GM12891 (cell line): ENCODE results near the gene SDC1.

Experiments used
- POLR2A ChIP-seq: IDR thresholded peaks from 2 replicates; pipeline ENCODE4 v1.6.1; 2011; ENCODE audit warnings: low read depth, low read length, control low read depth
- POLR2AphosphoS5 ChIP-seq: IDR thresholded peaks from 2 replicates; pipeline ENCODE4 v1.6.1; 2011; ENCODE audit warnings: low read depth, low read length, control low read depth
- POU2F2 ChIP-seq: IDR thresholded peaks from 2 replicates; pipeline ENCODE4 v1.6.1; 2011; ENCODE audit warnings: low read depth, mild to moderate bottlenecking, control low read depth, low read length, moderate library complexity
- SPI1 ChIP-seq: IDR thresholded peaks from 2 replicates; pipeline ENCODE4 v1.6.1; 2011; ENCODE audit warnings: low read depth, low read length, control low read depth
- TAF1 ChIP-seq: IDR thresholded peaks from 2 replicates; pipeline ENCODE4 v1.6.1; 2011; ENCODE audit warnings: low read depth, low read length, control low read depth

GRCh38 chr2:20229322-20230113 is 4.6 kb upstream of the SDC1 start:
- TF ChIP-seq POLR2AphosphoS5: no peak
- no peak for TF ChIP-seq POLR2A
- TF ChIP-seq TAF1: no peak
- TF ChIP-seq POU2F2: no peak
- TF ChIP-seq SPI1: no peak
